Dermis microvascular lymphatic vessel endothelial cell (primary cell): ENCODE results near the gene TSPAN13. TPM values are rescaled to one million over a fixed set of nuclear protein-coding genes. Genes with fewer than 3 reads are reported as not detected.

Experiments
- DNase-seq, 2 donors: peaks; one replicate each; pipeline versions ENCODE4 v3.0.0 to v3.0.0-alpha.2; 2010; ENCODE audit warnings: low read depth in 2 of 2
- total RNA-seq: library from RNA; depleted of rRNA; stranded (reverse); fragments of >200 nt; gene quantifications from 2 replicates; pipeline ENCODE4 v1.2.1, GENCODE V29; 2014

TSPAN13 gene
- total RNA-seq, 1 donor from 2014 or later = 37.7 TPM

GRCh38 chr7:16774986-16775385, 21.4 kb downstream of the TSPAN13 start:
- DNase-seq = no peak

GRCh38 chr7:16776053-16776452, 22.5 kb downstream of the TSPAN13 start:
- no peak for DNase-seq

- DNase-seq = no peak
Observed at GRCh38 chr7:16778476-16778875, 24.9 kb downstream of the TSPAN13 start.

- no peak for DNase-seq
Observed at GRCh38 chr7:16779051-16779450, 25.5 kb downstream of the TSPAN13 start.

- no peak for DNase-seq
Observed at GRCh38 chr7:16780596-16780995, 27.0 kb downstream of the TSPAN13 start.

GRCh38 chr7:16785321-16785720, 31.8 kb downstream of the TSPAN13 start:
- no peak for DNase-seq

- DNase-seq = no peak
Observed at GRCh38 chr7:16785846-16786245, 32.3 kb downstream of the TSPAN13 start.

- no peak for DNase-seq
Observed at GRCh38 chr7:16786257-16786656, 32.7 kb downstream of the TSPAN13 start.

GRCh38 chr7:16787127-16787526, 33.6 kb downstream of the TSPAN13 start:
- DNase-seq = no peak

GRCh38 chr7:16791071-16791470, 37.5 kb downstream of the TSPAN13 start:
- peak in 1 of 2 donors; percentile 14 for DNase-seq

GRCh38 chr7:16791905-16792698, 38.5 kb downstream of the TSPAN13 start:
- DNase-seq = no peak

- DNase-seq = no peak
Observed at GRCh38 chr7:16794986-16795385, 41.4 kb downstream of the TSPAN13 start.

GRCh38 chr7:16795624-16796023, 42.1 kb downstream of the TSPAN13 start:
- no peak for DNase-seq

GRCh38 chr7:16801111-16801542, 47.6 kb downstream of the TSPAN13 start:
- DNase-seq = peak in 1 of 2 donors; percentile 60

GRCh38 chr7:16801579-16801978, 48.0 kb downstream of the TSPAN13 start:
- no peak for DNase-seq

- DNase-seq = no peak
Observed at GRCh38 chr7:16803125-16803524, 49.6 kb downstream of the TSPAN13 start.

- no peak for DNase-seq
Observed at GRCh38 chr7:16803881-16804673, 50.5 kb downstream of the TSPAN13 start.

GRCh38 chr7:16804674-16805439, 51.3 kb downstream of the TSPAN13 start, which contains the start of gene AGR2:
Gene AGR2 (minus strand): TSS chr7:16804999. CDS start chr7:16801796, 3,203 bp downstream.
- no peak for DNase-seq

- DNase-seq = no peak
Observed at GRCh38 chr7:16805441-16805840, 51.9 kb downstream of the TSPAN13 start.

GRCh38 chr7:16810112-16810511, 56.6 kb downstream of the TSPAN13 start:
- DNase-seq = no peak

GRCh38 chr7:16810573-16810972, 57.0 kb downstream of the TSPAN13 start:
- no peak for DNase-seq

GRCh38 chr7:16811551-16811950, 58.0 kb downstream of the TSPAN13 start:
- peak in 1 of 2 donors; percentile 61 for DNase-seq
